GM12878 (cell line): ENCODE data around the gene HECTD2.

Experiments used
- CTCF ChIP-seq, 3 experiments: IDR thresholded peaks in 2 of 3; conservative IDR thresholded peaks in 1 of 3; 2 replicates each; pipeline ENCODE4 v1.5.1; 2011; ENCODE audit warnings: low read depth in 3 of 3, low read length in 3 of 3, mild to moderate bottlenecking in 3 of 3, control low read depth in 2 of 3, moderate library complexity in 2 of 3, inconsistent platforms in 1 of 3, mixed read lengths in 1 of 3; ENCODE audit not compliant: control insufficient read depth in 2 of 3, insufficient read depth in 1 of 3; ENCODE audit errors: extremely low read depth in 1 of 3
- GABPA ChIP-seq: IDR thresholded peaks from 2 replicates; pipeline ENCODE4 v1.6.1; 2014; ENCODE audit warnings: antibody characterized with exemption, low read depth, mild to moderate bottlenecking, inconsistent platforms
- MAX ChIP-seq: IDR thresholded peaks from 2 replicates; pipeline ENCODE4 v1.6.1; 2012; ENCODE audit warnings: low read depth, low read length, improper control_type of control experiment
- NKRF ChIP-seq: fragments of 450-650 bp; conservative IDR thresholded peaks from 2 replicates; pipeline ENCODE4 v1.6.1; 2017; ENCODE audit warnings: mild to moderate bottlenecking, moderate library complexity
- PRDM15 ChIP-seq: fragments of 450-650 bp; formaldehyde crosslinking; IDR thresholded peaks from 2 replicates; pipeline ENCODE4 v1.4.0; 2020; ENCODE audit warnings: mild to moderate bottlenecking, moderate library complexity
- ZZZ3 ChIP-seq: IDR thresholded peaks from 2 replicates; pipeline ENCODE4 v1.6.1; 2011; ENCODE audit warnings: low read depth; ENCODE audit not compliant: control insufficient read depth, insufficient read length

GRCh38 chr10:91366704-91367103 is 43.4 kb upstream of the HECTD2 start:
- no peak for TF ChIP-seq MAX
- no peak for TF ChIP-seq ZZZ3
- no peak for TF ChIP-seq NKRF
- no peak for TF ChIP-seq GABPA
- TF ChIP-seq PRDM15 (CRISPR knock-in tag) = no peak
- no peak for TF ChIP-seq CTCF (IDR thresholded peaks at IDR 0.05 in 2 of 3, conservative IDR thresholded peaks at IDR 0.05 in 1 of 3; ENCODE audit: control insufficient read depth in 2 of 3, extremely low read depth in 1 of 3, insufficient read depth in 1 of 3, low read depth in 3 of 3, low read length in 3 of 3)
